Endothelial cell (in vitro differentiated cells): ENCODE measurements around the gene CD63. TPM values are rescaled to one million over a fixed set of nuclear protein-coding genes. Genes with fewer than 3 reads are reported as not detected.

Experiments
- DNase-seq: peaks from one replicate; pipeline ENCODE4 v3.0.0; 2021; ENCODE audit warnings: low spot score
- H3K27ac Mint-ChIP-seq: one replicate; pipeline ENCODE4 v1.8.0; 2021; ENCODE audit warnings: mixed read lengths, inconsistent platforms; ENCODE audit not compliant: unreplicated experiment
- H3K27me3 Mint-ChIP-seq: one replicate; pipeline ENCODE4 v1.8.0; 2021; ENCODE audit warnings: mild to moderate bottlenecking, moderate library complexity, mixed read lengths, inconsistent platforms; ENCODE audit not compliant: unreplicated experiment
- H3K36me3 Mint-ChIP-seq: one replicate; pipeline ENCODE4 v1.8.0; 2021; ENCODE audit warnings: mild to moderate bottlenecking, low read depth, mixed read lengths, inconsistent platforms; ENCODE audit not compliant: unreplicated experiment
- H3K4me1 Mint-ChIP-seq: one replicate; pipeline ENCODE4 v1.8.0; 2021; ENCODE audit warnings: mild to moderate bottlenecking, mixed read lengths, inconsistent platforms; ENCODE audit not compliant: unreplicated experiment
- H3K4me3 Mint-ChIP-seq: one replicate; pipeline ENCODE4 v1.8.0; 2021; ENCODE audit warnings: mild to moderate bottlenecking, mixed read lengths, inconsistent platforms; ENCODE audit not compliant: unreplicated experiment
- H3K9me3 Mint-ChIP-seq: one replicate; pipeline ENCODE4 v1.8.0; 2021; ENCODE audit warnings: mixed read lengths, inconsistent platforms; ENCODE audit not compliant: unreplicated experiment
- total RNA-seq: library from RNA; stranded (reverse); fragmentation: NEBNext Ultra II Directional; extraction: Animal tissue kit (Norgen Biotek cat#: 25700); gene quantifications from one replicate; pipeline ENCODE4 v1.2.1, GENCODE V29; 2021; ENCODE audit not compliant: unreplicated experiment
- TF ChIP-seq, protein P1 (sequence below): fragments of 200-600 bp; sonication (generic); IDR thresholded peaks from one replicate; pipeline ENCODE4 v1.5.0; 2021; ENCODE audit warnings: antibody characterized with exemption; ENCODE audit not compliant: unreplicated experiment

Gene CD63
- total RNA-seq, 1 donor from 2014 or later = 1,134 TPM

DNA sequence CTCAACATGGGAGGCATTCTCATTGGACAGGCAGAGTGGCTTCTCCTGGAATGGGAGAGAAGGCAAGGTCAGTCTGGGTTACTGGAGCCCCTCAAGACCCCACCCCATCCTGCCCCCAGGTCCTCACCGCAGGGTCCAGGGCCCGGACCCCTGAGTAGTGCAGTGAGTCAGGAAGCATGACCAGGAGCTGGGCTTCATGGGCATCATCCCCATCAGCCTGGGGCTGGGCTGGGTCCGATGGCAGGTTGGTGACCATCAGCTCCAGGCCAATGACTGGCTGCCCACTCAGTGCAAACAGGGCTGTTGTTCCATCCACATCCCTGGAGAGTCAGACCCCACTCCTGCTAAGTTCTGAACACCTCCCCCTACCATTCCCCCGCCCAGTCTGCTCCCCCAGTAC, 34.2 kb downstream of the CD63 start:
- H3K36me3 Mint-ChIP-seq = no peaks in the 10 kb centered on the region
- H3K27ac Mint-ChIP-seq = no peak overlapping the region
- no peak for DNase-seq
- H3K27me3 Mint-ChIP-seq = peaks cover 1% of the 10 kb centered on the region
- H3K9me3 Mint-ChIP-seq = no peaks in the 10 kb centered on the region
- H3K4me1 Mint-ChIP-seq = no peaks in the 10 kb centered on the region
- H3K4me3 Mint-ChIP-seq = no peak overlapping the region
- TF ChIP-seq, protein P1, sequence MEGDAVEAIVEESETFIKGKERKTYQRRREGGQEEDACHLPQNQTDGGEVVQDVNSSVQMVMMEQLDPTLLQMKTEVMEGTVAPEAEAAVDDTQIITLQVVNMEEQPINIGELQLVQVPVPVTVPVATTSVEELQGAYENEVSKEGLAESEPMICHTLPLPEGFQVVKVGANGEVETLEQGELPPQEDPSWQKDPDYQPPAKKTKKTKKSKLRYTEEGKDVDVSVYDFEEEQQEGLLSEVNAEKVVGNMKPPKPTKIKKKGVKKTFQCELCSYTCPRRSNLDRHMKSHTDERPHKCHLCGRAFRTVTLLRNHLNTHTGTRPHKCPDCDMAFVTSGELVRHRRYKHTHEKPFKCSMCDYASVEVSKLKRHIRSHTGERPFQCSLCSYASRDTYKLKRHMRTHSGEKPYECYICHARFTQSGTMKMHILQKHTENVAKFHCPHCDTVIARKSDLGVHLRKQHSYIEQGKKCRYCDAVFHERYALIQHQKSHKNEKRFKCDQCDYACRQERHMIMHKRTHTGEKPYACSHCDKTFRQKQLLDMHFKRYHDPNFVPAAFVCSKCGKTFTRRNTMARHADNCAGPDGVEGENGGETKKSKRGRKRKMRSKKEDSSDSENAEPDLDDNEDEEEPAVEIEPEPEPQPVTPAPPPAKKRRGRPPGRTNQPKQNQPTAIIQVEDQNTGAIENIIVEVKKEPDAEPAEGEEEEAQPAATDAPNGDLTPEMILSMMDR = no peak

DNA sequence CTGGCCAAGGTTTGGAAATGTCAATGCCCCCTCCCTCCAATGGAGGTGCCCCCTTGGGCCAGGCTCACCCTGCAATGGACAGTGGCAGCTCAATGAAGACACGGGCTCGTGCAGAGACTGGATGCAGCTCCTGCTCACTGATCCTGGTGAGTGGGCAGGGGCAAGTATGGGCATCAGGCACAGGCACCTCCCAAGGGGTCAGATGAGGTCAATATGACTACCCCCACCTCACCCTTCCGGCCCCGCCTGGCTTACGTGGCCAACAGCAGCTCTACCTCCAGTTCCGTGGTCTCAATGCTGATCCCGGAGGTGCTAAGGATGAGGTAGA, 34.7 kb downstream of the CD63 start:
- no peak for DNase-seq
- no peaks in the 10 kb centered on the region for H3K9me3 Mint-ChIP-seq
- H3K27me3 Mint-ChIP-seq = no peaks in the 10 kb centered on the region
- no peaks in the 10 kb centered on the region for H3K36me3 Mint-ChIP-seq
- TF ChIP-seq, protein P1 = no peak
- no peaks in the 10 kb centered on the region for H3K4me1 Mint-ChIP-seq
- no peak overlapping the region for H3K4me3 Mint-ChIP-seq
- H3K27ac Mint-ChIP-seq = no peak overlapping the region

DNA sequence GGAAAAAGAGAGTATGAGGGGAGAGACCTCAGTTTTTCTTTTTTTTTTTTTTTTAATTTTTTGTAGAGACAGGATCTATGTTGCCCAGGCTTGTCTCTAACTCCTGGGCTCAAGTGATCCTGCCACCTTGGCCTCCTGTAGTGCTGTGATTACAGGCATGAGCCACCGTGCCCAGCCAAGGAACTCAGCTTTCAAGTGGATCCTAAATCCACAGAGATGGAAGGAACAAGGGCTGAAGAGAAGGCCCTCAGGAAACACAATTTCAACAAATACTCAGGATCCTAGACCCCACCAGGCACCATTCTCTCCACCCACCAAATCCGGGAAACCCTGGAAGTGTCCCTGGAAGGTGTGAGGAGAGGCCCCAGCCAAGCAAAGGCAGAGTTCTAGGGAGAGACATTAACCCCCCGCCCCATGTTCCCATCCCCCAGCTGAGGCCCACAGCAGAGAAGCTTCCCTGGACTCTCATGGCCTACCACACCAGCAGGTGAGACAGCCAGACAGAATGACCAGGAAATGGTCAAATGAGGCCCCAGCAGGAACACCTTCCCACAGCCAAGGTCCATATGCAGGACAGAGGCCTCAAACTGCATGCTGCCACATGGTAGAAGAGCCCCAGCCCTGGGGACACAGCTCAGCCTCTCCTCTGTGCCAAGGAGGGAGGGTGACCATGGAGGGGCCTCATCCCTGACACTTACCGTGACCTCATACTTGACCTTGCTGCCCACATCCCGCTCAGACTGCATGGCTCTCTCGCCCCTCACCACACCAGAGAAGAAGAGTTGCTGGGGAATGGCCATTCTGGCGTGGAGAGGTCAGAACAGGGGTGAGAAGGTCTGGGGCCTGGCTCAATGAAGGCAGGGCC, 35.3 kb downstream of the CD63 start:
- no peaks in the 10 kb centered on the region for H3K36me3 Mint-ChIP-seq
- DNase-seq = no peak
- H3K4me1 Mint-ChIP-seq = no peaks in the 10 kb centered on the region
- H3K27ac Mint-ChIP-seq = no peak overlapping the region
- TF ChIP-seq, protein P1 = no peak
- H3K4me3 Mint-ChIP-seq = no peak overlapping the region
- H3K9me3 Mint-ChIP-seq = no peaks in the 10 kb centered on the region
- no peaks in the 10 kb centered on the region for H3K27me3 Mint-ChIP-seq

DNA sequence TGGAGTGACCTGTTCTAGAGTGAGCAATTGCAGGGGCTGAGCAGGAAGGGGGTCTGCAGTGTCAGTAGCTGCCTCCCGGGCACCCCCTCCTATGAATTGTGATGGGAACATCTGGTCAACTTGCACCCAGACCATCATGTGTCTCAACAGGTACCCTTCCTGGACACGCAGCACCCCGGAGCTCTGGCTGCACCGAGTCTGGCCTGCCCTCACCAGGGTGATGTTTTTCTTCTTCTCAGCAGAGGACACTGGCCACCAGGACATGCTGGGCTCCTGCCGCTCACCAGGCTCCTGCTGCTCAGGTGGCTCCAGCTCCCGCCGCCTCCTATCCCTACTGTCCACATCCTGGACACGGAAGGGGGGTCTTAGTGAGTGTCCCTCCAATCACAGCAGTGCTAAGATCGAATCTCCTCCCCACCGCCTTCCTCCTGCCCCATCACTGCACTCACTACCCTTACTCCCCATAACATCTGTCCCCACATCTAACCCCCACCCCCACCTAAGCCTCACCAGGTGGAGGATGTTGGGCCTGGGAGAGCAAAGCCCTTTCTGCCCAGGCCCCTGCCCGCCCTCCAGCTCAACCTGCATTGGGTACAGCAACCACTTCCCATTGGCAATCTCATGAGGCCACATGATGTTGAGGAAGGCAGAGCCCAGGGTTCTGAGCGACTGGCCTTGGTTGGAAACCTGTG, 36.0 kb downstream of the CD63 start:
- Mint-ChIP-seq H3K36me3 (no peaks in the 10 kb centered on the region), H3K9me3 (no peaks in the 10 kb centered on the region), H3K4me3 (no peak overlapping the region), H3K4me1 (no peaks in the 10 kb centered on the region), H3K27me3 (no peaks in the 10 kb centered on the region), H3K27ac (no peak overlapping the region)
- DNase-seq = no peak
- TF ChIP-seq, protein P1 = no peak
